Activated CD8-positive, alpha-beta T cell treated with anti-CD3 and anti-CD28 coated beads for 36 hours (primary cell): ENCODE measurements around the gene PWWP2A. TPM values are rescaled to one million over a fixed set of nuclear protein-coding genes. Genes with fewer than 3 reads are reported as not detected.

Source experiments
- ATAC-seq: fragments of 200-7000 bp; cut with Tn5 transposase; one replicate; pipeline ENCODE4 v1.10.0; 2021; ENCODE audit warnings: mild to moderate bottlenecking, moderate library complexity
- CTCF ChIA-PET: fragments of 350-600 bp; sonication (Branson Sonifier 250); formaldehyde crosslinking; loops from one replicate; lab custom pipeline; 2021; ENCODE audit warnings: antibody characterized with exemption; lab: Charles Lee
- POLR2A ChIA-PET: fragments of 350-600 bp; sonication (Branson Sonifier 250); formaldehyde crosslinking; loops from one replicate; lab custom pipeline; 2021; ENCODE audit warnings: antibody characterized with exemption; lab: Charles Lee
- DNase-seq: peaks from one replicate; pipeline ENCODE4 v3.0.0-alpha.2; 2020
- H3K27ac Mint-ChIP-seq: one replicate; pipeline ENCODE4 v1.8.0; 2021; ENCODE audit warnings: mild to moderate bottlenecking, mixed read lengths
- H3K27me3 Mint-ChIP-seq: one replicate; pipeline ENCODE4 v1.8.0; 2021; ENCODE audit warnings: mixed read lengths
- H3K36me3 Mint-ChIP-seq: one replicate; pipeline ENCODE4 v1.8.0; 2021; ENCODE audit warnings: low read depth, mixed read lengths
- H3K4me1 Mint-ChIP-seq: one replicate; pipeline ENCODE4 v1.8.0; 2021; ENCODE audit warnings: low read depth, mixed read lengths
- H3K4me3 Mint-ChIP-seq: one replicate; pipeline ENCODE4 v1.8.0; 2021; ENCODE audit warnings: mild to moderate bottlenecking, moderate library complexity, mixed read lengths
- H3K9me3 Mint-ChIP-seq: one replicate; pipeline ENCODE4 v1.8.0; 2021; ENCODE audit warnings: mixed read lengths
- intact Hi-C: fragments of 100-400 bp; cut with micrococcal nuclease; formaldehyde crosslinking; loops from one replicate; pipeline ENCODE4 v1.10.0; 2022
- total RNA-seq, 2 experiments: library from RNA; stranded (reverse); gene quantifications; one replicate each; pipeline ENCODE4 v1.2.3, GENCODE V29; 2021
- TF ChIP-seq, protein P1 (sequence below): fragments of 200-600 bp; IDR thresholded peaks from one replicate; pipeline ENCODE4 v1.8.0; 2022; ENCODE audit warnings: antibody characterized with exemption, mild to moderate bottlenecking

The PWWP2A gene
- total RNA-seq, 2 experiments from 2014 or later = 16.0 to 17.5 TPM

DNA sequence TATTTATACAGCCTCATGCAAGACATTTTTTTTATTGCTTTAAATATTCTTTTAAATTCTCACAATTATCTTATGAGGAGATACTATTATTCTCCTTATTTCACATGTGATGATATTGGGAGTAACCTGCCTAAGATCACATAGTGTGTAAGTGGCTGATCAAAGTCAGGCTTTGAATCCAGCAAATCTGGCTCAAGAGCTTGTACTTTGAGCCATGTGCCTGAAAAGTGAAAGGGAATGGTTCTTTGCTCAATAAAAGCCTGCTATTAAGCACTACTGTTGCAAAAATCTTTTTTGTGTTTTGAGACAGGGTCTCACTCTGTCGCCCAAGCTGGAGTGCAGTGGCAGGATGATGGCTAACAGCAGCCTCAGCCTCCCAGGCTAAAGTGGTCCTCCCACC is 35.1 kb downstream of the PWWP2A start:
- ChIA-PET POLR2A (no interaction called here), CTCF (no interaction called here)
- Mint-ChIP-seq H3K4me3 (no peak overlapping the region), H3K4me1 (no peaks in the 10 kb centered on the region), H3K27ac (no peak overlapping the region), H3K27me3 (no peaks in the 10 kb centered on the region), H3K9me3 (no peaks in the 10 kb centered on the region), H3K36me3 (peaks cover 2% of the 10 kb centered on the region)
- ATAC-seq (no peak), DNase-seq (no peak)
- intact Hi-C loops = no loop called here
- TF ChIP-seq, protein P1, sequence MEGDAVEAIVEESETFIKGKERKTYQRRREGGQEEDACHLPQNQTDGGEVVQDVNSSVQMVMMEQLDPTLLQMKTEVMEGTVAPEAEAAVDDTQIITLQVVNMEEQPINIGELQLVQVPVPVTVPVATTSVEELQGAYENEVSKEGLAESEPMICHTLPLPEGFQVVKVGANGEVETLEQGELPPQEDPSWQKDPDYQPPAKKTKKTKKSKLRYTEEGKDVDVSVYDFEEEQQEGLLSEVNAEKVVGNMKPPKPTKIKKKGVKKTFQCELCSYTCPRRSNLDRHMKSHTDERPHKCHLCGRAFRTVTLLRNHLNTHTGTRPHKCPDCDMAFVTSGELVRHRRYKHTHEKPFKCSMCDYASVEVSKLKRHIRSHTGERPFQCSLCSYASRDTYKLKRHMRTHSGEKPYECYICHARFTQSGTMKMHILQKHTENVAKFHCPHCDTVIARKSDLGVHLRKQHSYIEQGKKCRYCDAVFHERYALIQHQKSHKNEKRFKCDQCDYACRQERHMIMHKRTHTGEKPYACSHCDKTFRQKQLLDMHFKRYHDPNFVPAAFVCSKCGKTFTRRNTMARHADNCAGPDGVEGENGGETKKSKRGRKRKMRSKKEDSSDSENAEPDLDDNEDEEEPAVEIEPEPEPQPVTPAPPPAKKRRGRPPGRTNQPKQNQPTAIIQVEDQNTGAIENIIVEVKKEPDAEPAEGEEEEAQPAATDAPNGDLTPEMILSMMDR = no peak

DNA sequence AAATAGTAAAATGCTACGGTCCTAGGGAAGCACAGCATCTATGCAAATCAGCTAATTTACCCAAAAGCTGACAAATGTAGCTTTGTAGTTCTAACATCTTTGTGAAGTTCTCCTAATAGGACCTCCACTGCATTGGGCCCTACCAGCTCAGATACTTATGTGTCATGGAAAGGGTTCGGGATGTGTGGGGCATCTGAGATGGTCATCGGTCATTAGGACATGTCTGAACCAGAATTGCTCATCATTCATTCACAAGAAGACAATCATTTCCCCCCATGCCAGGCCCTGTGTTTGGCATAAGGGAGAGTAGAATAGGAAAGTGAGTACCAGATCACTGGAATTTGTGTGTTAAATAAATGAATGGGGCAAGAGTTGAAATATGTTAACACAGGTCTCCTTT is 35.7 kb downstream of the PWWP2A start:
- H3K27ac Mint-ChIP-seq = no peak overlapping the region
- intact Hi-C loops = no loop called here
- POLR2A ChIA-PET = no interaction called here
- H3K36me3 Mint-ChIP-seq = peaks cover 2% of the 10 kb centered on the region
- no peak overlapping the region for H3K4me3 Mint-ChIP-seq
- DNase-seq (no peak), ATAC-seq (no peak)
- H3K4me1 Mint-ChIP-seq = no peaks in the 10 kb centered on the region
- CTCF ChIA-PET = no interaction called here
- H3K27me3 Mint-ChIP-seq = no peaks in the 10 kb centered on the region
- no peaks in the 10 kb centered on the region for H3K9me3 Mint-ChIP-seq
- TF ChIP-seq, protein P1 = no peak

DNA sequence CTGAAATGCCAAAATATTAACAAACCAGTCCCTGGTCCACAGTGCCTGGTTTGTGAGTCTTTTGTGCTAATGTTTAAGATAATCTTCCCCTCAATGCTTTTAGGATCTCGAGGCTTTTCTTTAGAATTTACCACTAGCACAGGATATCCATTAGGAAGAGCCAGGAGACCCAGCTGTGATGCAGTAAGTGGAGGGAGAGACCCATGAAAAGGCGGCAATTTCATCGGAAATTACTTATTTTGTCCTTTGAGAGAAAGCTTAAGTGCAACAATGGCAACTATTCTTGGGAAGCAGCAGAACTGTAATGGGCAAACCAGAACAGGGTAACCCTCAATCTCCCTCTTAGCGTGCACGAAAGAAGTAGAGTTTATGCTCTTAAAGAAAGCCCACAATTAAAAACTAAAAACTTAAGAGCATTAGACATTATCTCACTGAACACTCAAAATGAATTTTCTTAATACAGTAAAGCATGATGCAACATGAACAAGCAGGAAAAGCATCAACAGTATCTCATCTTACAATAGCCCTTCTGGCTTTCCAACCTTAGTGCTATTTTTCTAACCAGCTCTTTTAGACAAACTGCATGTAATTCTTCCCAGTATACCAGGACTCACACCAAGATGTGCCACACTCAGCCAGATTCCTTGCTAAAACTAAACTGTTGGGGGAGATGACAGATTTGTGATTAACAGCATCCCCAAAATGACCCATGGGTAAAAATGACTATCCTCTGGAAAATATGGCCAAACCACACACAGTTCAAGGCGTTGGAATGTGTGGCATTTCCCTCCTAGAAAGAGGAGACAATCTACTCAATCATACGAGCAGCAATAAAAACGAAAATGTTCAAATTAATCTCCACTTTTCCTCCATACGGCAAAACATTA is 36.4 kb downstream of the PWWP2A start:
- ATAC-seq (no peak), DNase-seq (no peak)
- Mint-ChIP-seq H3K36me3 (peaks cover 2% of the 10 kb centered on the region), H3K4me1 (no peaks in the 10 kb centered on the region), H3K4me3 (no peak overlapping the region), H3K27me3 (no peaks in the 10 kb centered on the region), H3K27ac (no peak overlapping the region), H3K9me3 (no peaks in the 10 kb centered on the region)
- POLR2A ChIA-PET = no interaction called here
- intact Hi-C loops = no loop called here
- TF ChIP-seq, protein P1 = no peak
- CTCF ChIA-PET = no interaction called here

DNA sequence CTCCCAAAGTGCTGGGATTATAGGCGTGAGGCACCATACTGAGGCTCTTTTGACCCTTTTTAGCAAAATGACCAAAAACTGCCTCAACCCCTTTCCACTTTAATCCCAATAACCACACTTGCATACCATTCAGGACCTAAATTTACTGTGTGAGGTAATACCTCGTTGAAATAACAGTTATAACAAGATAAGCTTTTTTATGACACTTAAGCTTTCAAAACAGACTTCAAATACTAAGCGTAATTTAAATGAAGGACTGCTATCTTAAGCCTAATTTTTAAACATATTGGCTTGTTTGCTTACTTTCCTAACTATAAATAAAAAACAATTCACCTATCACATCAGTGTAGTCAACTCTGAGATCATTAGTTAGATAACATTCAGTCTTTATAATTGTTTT is 37.8 kb downstream of the PWWP2A start:
- no peak for ATAC-seq
- Mint-ChIP-seq H3K4me3 (no peak overlapping the region), H3K36me3 (peaks cover 8% of the 10 kb centered on the region), H3K9me3 (no peaks in the 10 kb centered on the region), H3K27me3 (no peaks in the 10 kb centered on the region), H3K27ac (no peak overlapping the region), H3K4me1 (no peaks in the 10 kb centered on the region)
- DNase-seq = no peak
- TF ChIP-seq, protein P1 = no peak
- intact Hi-C loops = no loop called here
- ChIA-PET POLR2A (no interaction called here), CTCF (interaction anchor here (0.9 to 2.7 kb wide), 9 partner anchors 9 to 308 kb away, joined by 3 to 11 read pairs (median 4); no protein-coding TSS in a partner anchor)

DNA sequence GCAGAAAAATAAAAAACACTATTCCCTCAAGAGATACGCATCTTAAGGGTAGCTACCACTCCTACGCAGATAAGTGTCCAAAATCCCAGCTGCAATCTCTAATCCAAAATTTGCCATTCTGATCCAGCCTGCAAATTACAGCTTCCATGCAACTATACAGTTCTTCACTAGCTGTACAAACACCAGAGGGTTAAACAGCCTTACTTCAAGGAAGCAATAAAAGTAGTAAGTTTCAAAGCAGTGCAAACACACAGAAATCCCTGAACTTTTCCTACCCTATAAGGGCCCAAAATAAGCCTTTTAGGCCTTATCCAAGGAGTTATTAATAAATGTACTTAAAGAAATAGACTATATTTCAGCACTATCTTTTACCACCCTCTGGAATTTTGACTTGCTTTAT is 39.5 kb downstream of the PWWP2A start:
- CTCF ChIA-PET = interaction anchor here (0.8 to 2.7 kb wide), 4 partner anchors 11 to 309 kb away, joined by 3 to 11 read pairs (median 5); no protein-coding TSS in a partner anchor
- no peaks in the 10 kb centered on the region for H3K4me1 Mint-ChIP-seq

More for the DNA sequence above, 39.5 kb downstream of the PWWP2A start:
- Mint-ChIP-seq H3K36me3 (peaks cover 8% of the 10 kb centered on the region), H3K27ac (no peak overlapping the region), H3K9me3 (no peaks in the 10 kb centered on the region), H3K4me3 (no peak overlapping the region), H3K27me3 (no peaks in the 10 kb centered on the region)
- TF ChIP-seq, protein P1 = no peak
- DNase-seq (no peak), ATAC-seq (no peak)
- intact Hi-C loops = no loop called here
- POLR2A ChIA-PET = no interaction called here
